Muscle layer of duodenum (tissue), 2 donors: Measurements from ENCODE around the gene NOP14.

Source experiments
- H3K27ac ChIP-seq: one replicate; pipeline ENCODE4 v1.7.0; 2013; ENCODE audit warnings: mild to moderate bottlenecking, low read length
- H3K27me3 ChIP-seq: one replicate; pipeline ENCODE4 v1.7.0; 2013; ENCODE audit warnings: low read depth, mild to moderate bottlenecking, control low read depth, low read length
- H3K36me3 ChIP-seq, 2 donors: one replicate each; pipeline ENCODE4 v1.7.0; 2013; ENCODE audit warnings: low read length in 2 of 2, control low read depth in 1 of 2, mild to moderate bottlenecking in 1 of 2; ENCODE audit not compliant: insufficient read depth in 2 of 2, control insufficient read depth in 1 of 2
- H3K4me1 ChIP-seq, 2 donors: one replicate each; pipeline ENCODE4 v1.7.0; 2013; ENCODE audit warnings: low read length in 2 of 2, mild to moderate bottlenecking in 2 of 2, control low read depth in 1 of 2, moderate library complexity in 1 of 2; ENCODE audit not compliant: insufficient read depth in 2 of 2, control insufficient read depth in 1 of 2
- H3K4me3 ChIP-seq, 2 donors: one replicate each; pipeline ENCODE4 v1.7.0; 2013; ENCODE audit warnings: low read length in 2 of 2, low read depth in 1 of 2, mild to moderate bottlenecking in 1 of 2
- H3K9me3 ChIP-seq, 2 donors: one replicate each; pipeline ENCODE4 v1.7.0; 2013; ENCODE audit warnings: low read length in 2 of 2, control low read depth in 1 of 2, mild to moderate bottlenecking in 1 of 2; ENCODE audit not compliant: control insufficient read depth in 1 of 2
- donor health status: healthy.

The NOP14 gene

DNA sequence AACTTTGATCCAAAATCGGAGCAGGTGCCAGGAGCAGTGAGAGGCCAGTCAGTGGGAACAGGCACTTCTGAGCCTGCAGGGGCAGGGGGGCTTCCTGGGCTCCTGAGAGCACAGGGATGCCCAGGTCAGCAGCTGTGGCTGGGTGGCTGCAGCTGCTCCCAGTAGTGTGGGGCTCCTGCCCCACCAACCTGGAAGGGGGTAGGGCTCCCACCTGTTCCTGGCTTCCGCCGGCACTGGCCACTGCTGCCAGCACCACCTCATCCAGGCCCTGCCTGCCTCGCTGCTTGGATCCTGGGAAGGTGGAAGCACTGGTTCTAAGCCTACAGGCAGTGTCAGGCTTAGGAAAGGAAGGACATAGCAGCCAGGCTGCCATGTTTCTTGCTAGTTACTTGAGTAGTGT is 18.8 kb upstream of the NOP14 start:
- Histone ChIP-seq H3K27ac (no peak overlapping the region), H3K9me3 (no peaks in the 10 kb centered on the region), H3K36me3 (no peaks in the 10 kb centered on the region), H3K27me3 (no peaks in the 10 kb centered on the region), H3K4me1 (no peaks in the 10 kb centered on the region), H3K4me3 (no peak overlapping the region)

DNA sequence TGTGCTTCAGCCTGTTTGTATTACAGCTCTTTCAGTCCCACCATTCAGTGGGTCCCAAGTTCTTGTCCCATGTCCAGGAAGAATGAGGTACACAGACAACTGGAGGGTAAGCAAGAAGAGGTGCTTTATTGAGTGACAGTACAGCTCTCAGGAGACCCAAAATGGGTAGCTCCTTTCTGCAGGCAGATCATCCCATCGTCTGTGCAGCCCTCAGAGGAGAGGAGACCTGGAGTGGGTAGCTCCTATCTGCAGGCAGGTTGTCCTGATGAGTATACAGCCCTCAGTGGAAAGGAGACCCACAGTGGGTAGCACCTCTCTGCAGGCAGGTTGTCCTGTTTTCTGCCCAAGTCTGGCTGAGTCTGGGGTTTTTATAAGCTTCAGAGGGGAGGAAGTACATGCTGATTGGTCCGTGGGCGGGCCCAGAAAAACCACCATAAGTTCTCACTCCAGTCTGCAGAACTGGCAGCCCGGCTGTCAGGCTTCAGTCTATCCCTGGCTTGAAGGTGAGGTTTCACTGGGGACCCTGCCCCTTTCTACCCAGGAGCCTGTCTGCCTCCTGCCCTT is 18.1 kb upstream of the NOP14 start:
- no peaks in the 10 kb centered on the region for H3K36me3 ChIP-seq
- H3K9me3 ChIP-seq = no peaks in the 10 kb centered on the region
- no peaks in the 10 kb centered on the region for H3K27me3 ChIP-seq
- no peak overlapping the region for H3K4me3 ChIP-seq
- H3K4me1 ChIP-seq = no peaks in the 10 kb centered on the region
- H3K27ac ChIP-seq = no peak overlapping the region

- no peak overlapping the region for H3K4me3 ChIP-seq
- no peaks in the 10 kb centered on the region for H3K9me3 ChIP-seq
- H3K27ac ChIP-seq = no peak overlapping the region
- no peaks in the 10 kb centered on the region for H3K36me3 ChIP-seq
- no peaks in the 10 kb centered on the region for H3K27me3 ChIP-seq
- no peaks in the 10 kb centered on the region for H3K4me1 ChIP-seq
Measured at GRCh38 chr4:2977211-2978088, 14.2 kb upstream of the NOP14 start.

DNA sequence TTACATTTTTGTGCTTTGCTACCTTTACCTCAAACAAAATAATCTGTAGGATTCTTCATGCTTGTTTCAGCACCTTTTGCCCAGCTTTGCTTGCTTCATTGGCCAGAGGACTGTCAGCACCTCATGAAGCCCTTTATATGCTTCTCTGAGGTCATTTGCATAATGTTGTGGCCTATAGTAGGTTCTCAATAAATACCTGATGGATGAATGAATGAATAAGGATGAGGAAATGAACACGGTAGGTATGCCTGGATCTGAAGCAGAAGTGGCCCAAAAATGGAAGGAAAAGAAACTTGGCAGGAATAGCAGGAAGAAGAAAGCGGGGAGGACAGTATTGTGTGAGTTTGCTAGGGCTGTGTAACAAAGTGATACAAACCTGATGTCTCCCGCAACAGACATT is 8.1 kb upstream of the NOP14 start:
- Histone ChIP-seq H3K4me1 (no peaks in the 10 kb centered on the region), H3K4me3 (no peak overlapping the region), H3K27me3 (no peaks in the 10 kb centered on the region), H3K9me3 (no peaks in the 10 kb centered on the region), H3K27ac (no peak overlapping the region), H3K36me3 (no peaks in the 10 kb centered on the region)

DNA sequence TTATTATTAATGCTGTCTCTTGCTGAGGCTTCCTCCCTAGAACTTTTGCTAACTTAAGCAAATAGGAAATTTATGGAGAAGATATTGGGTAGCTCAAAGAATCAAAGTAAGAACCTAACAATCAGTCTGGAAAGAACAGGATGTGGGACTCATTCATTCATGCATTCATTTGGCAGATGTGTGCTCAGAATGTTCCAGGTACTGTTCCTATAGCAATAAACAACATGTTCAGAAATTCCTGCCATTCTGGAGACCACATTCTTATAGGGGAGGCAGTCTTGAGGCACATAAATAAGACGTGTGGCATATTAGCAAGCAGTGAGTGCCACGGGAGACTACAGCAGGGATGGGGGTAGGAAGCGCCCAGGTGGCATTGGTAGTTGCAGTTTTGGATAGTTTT is 5.2 kb upstream of the NOP14 start:
- Histone ChIP-seq H3K36me3 (no peaks in the 10 kb centered on the region), H3K9me3 (no peaks in the 10 kb centered on the region), H3K27ac (no peak overlapping the region), H3K4me3 (no peak overlapping the region), H3K27me3 (no peaks in the 10 kb centered on the region), H3K4me1 (no peaks in the 10 kb centered on the region)

- Histone ChIP-seq H3K27me3 (no peaks in the 10 kb centered on the region), H3K4me3 (no peak overlapping the region), H3K27ac (no peak overlapping the region), H3K9me3 (no peaks in the 10 kb centered on the region), H3K36me3 (peaks cover 0 to 3% of the 10 kb centered on the region in 2 donors), H3K4me1 (peaks cover 12 to 15% of the 10 kb centered on the region in 2 donors)
Measured at GRCh38 chr4:2965262-2965661, 2.1 kb upstream of the NOP14 start.

GRCh38 chr4:2964706-2965258 is 1.6 kb upstream of the NOP14 start:
- Histone ChIP-seq H3K4me1 (peaks cover 12 to 15% of the 10 kb centered on the region in 2 donors), H3K9me3 (no peaks in the 10 kb centered on the region), H3K27me3 (no peaks in the 10 kb centered on the region), H3K36me3 (peaks cover 0 to 3% of the 10 kb centered on the region in 2 donors), H3K27ac (no peak overlapping the region), H3K4me3 (peak overlapping the region; percentile 61 to 99)

DNA sequence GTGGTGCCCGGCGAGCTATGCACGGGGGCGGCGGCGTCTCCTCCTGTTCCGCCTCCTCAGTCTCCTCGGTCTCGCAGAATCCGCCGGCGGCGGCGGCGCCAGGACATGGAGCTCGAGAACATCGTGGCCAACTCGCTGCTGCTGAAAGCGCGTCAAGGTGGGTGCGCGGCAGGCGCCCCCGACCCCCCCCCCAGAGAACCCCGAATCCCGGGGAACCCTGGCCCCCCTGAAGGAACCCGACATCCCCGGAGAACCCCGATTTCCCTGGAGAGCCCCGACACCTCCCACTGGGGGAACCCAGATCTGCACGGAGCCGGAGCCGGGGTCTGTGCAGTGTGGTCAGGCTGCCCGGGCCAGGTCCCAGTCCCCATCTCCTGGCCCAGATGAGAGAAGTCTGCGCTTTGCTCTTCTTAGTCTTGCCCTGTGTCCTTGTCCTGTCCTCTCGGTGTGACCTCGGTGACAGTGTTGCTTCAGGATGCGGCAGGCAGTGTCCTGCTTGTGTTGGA is 813 bp upstream of the NOP14 start:
- no peaks in the 10 kb centered on the region for H3K27me3 ChIP-seq
- no peaks in the 10 kb centered on the region for H3K9me3 ChIP-seq
- no peak overlapping the region for H3K27ac ChIP-seq
- H3K36me3 ChIP-seq = peaks cover 0 to 3% of the 10 kb centered on the region in 2 donors
- peaks cover 12 to 15% of the 10 kb centered on the region in 2 donors for H3K4me1 ChIP-seq
- H3K4me3 ChIP-seq = peak overlapping the region; percentile 61 to 99

DNA sequence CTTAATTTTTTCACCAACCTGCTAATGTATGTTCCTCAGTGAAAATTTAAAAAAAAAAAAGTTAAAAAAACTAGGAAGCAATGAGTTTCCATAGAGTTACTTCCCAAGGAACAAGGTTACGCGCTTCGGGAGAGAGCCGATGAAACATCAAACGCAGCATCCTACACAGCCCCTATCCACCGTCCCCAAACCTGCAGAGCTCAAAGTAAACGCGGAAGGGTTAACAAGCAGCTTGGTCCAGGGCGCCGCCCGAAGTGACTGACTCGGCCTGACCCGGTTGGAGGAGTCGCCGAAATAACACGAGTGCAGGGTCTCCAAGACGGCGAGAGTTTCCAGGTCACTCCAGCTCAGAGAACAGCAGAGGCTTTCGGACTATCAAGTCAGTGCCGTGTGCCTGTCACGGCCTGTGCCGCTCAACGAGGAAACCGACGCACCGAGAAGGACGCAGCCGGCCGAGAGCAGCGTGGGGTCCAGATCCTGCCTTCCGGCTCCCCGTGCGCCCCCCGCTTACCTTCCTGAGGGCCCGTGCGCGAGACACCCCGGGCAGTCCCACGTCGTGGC is 512 bp downstream of the NOP14 start:
- peaks cover 12 to 15% of the 10 kb centered on the region in 2 donors for H3K4me1 ChIP-seq

DNA sequence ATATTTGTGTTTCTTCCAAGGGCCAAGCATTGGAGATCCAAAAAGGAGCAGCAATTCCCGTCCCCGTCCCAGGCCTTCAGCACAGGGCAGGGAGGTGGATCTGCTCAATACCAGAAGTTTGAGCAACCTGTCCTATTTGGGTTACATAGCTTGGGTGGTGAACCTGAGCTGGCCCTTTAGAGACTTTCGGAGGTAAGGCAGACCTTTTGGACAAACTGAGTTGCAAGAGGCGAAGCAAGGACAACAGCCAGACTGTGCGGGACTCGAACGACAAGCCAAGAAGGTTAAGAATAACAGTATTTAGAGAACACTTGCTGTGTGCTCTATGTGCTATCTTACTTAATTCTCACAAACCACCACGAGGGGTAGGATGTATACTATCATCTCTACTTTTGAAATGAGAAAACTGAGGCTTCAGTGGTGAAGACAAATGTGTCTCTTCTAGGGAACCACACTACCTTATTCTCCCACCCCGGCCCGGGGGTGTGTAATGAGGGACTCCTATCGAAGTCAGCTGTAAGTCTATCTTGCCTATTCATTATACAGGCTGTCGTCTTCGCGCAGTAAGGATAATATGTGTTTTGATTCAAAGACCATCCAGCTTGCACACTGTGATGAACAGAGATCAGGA is 1.3 kb downstream of the NOP14 start:
- Histone ChIP-seq H3K27me3 (no peaks in the 10 kb centered on the region), H3K4me1 (peaks cover 12 to 15% of the 10 kb centered on the region in 2 donors), H3K36me3 (peaks cover 7 to 18% of the 10 kb centered on the region in 2 donors), H3K27ac (peak overlapping the region; percentile 49), H3K4me3 (peak overlapping the region; percentile 89 to 99), H3K9me3 (no peaks in the 10 kb centered on the region)

More for the DNA sequence above, 512 bp downstream of the NOP14 start:
- Histone ChIP-seq H3K36me3 (peaks cover 1 to 11% of the 10 kb centered on the region in 2 donors), H3K9me3 (no peaks in the 10 kb centered on the region), H3K4me3 (peak overlapping the region; percentile 89 to 99), H3K27me3 (no peaks in the 10 kb centered on the region), H3K27ac (peak overlapping the region; percentile 56)

DNA sequence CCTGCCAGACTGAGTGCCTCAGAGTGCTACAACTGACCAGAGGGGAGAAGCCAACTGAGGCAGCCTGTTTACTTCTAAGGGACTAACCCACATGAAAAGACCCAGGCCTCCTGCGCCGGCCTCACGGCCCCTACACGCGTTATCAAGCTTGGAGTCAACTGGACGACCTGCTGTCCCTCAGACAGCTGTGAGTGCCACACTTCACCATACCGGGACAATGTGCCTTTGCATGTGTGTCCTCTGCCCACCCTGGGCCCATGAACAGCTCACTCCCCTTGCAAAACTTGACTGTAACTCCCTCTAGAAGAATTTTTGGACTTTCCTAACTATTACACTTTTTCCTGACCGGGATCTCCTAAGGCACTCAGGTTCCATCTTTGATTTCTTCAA is 1.8 kb downstream of the NOP14 start:
- Histone ChIP-seq H3K9me3 (no peaks in the 10 kb centered on the region), H3K27ac (peak overlapping the region; percentile 49), H3K4me3 (peak overlapping the region; percentile 89 to 99), H3K36me3 (peaks cover 9 to 22% of the 10 kb centered on the region in 2 donors), H3K4me1 (peaks cover 12 to 15% of the 10 kb centered on the region in 2 donors), H3K27me3 (no peaks in the 10 kb centered on the region)
